ENCODE results near the gene ZNF619.

- TF ChIP-seq EZH2phosphoT487 (IDR thresholded peaks at IDR 0.05; ENCODE audit: insufficient read depth, low read depth), result no peak
- no peak for TF ChIP-seq EZH2 (IDR thresholded peaks at IDR 0.05; ENCODE audit: insufficient read depth, poor library complexity, severe bottlenecking)
These were observed 31.0 kb upstream of the ZNF619 start for GRCh38 chr3:40445880-40446279.
